HG02642 (cell line): ENCODE data around the gene BCKDHB.
"Not testable (repeated sequence)": the region's sequence is repeated elsewhere in the genome, so short reads cannot be mapped to it uniquely, and the experiment has no call there.

Experiments
- ATAC-seq: cut with Tn5 transposase; IDR thresholded peaks from one replicate; pipeline ENCODE4 v1.9.1; 2021; ENCODE audit warnings: mild to moderate bottlenecking; ENCODE audit not compliant: unreplicated experiment, poor library complexity

BCKDHB gene

DNA sequence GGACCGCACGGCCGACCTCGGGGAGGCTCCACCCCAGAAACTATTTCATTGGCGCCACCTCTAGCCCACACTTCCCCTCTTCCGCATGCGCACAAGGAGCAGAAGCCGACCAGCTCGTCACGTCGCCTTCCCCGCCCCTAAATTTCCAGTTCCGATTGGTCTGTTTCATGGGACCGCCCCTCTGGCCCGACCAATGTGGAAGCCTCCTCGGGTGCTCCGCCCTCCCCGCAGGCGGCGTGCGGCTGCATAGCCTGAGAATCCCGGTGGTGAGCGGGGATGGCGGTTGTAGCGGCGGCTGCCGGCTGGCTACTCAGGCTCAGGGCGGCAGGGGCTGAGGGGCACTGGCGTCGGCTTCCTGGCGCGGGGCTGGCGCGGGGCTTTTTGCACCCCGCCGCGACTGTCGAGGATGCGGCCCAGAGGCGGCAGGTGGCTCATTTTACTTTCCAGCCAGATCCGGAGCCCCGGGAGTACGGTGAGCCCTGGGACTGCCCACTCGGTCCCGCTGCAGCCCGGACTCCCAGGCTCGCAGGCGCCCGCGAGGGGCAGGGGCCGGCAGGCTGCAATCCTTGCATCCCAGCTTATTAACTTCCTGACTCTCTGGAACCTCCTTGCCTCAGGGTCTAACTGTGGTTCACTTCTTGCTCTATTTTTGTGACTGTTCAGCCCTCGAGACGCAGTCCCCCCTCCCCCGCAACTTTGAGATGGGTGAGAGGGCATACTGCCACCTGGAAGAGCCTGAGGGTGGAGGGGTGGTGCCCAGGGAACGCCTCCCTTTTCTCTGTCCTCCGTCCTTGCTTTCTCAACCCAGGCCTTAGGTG lies at the start of gene BCKDHB:
BCKDHB (plus strand) TSS at position 254 of the 818 bp plus-strand sequence; CDS start at position 277, 23 bp downstream.
- ATAC-seq = peak; percentile 99

GRCh38 chr6:80060774-80061173 lies 45.7 kb upstream of the BCKDHB start:
- no peak for ATAC-seq

DNA sequence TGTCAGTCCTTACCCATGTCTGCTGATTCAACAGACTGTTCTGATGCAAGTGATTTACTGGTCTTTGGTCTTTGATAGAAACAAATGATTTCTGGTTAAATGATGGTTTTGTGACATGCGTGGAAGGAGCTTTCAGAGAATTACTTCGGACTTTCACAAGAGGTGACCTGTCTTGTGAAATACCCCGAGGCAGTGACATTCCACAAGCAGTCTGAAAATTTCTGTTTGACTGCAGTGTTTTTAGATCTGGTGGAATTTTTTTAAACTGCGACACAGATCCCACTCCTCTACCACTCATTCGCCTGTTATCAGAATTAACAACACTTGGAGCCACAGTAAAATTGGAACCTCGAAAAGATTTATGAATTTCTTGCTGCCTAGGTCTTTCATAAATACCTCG lies 38.3 kb upstream of the BCKDHB start:
- not testable (repeated sequence) for ATAC-seq

DNA sequence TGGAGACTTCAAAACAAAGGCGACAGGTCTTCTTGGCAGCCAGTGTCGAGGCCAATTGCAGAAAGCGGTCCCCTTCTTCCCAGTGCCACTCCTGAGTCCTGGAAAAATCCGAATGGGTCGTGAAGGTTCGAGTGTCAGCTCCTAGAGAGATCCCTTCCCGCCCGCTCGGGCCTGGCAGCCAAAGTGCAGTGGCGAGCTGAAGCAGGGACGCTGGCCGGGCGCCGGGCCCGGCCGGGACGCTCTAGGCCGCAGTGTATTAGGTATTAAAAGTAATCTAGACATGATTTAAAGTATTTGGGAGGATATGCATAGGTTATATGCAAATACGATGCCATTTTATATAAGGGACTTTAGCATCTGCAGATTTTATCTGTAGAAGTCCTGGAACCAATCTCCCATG lies 36.0 kb upstream of the BCKDHB start:
- not testable (repeated sequence) for ATAC-seq

DNA sequence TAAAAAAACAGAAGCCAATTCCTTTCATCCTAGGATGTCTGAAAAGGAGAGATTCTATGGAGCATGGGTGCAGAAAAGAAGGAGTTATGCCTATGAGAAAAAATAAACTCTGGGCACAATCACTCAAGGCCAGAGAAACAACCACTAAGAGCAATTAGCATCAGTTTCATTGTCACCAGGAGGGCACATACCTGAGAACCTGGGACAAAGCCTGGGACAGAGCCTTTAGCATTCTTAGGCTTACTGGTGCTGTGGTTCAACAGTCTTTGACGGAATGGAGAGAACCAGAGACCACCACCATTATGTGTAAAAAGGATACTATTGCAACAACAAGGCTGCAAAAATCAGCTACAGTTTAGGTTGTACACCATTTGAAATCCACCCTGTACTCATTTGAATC lies 29.4 kb upstream of the BCKDHB start:
- ATAC-seq = no peak

GRCh38 chr6:80088637-80089036 lies 17.8 kb upstream of the BCKDHB start:
- ATAC-seq = no peak

DNA sequence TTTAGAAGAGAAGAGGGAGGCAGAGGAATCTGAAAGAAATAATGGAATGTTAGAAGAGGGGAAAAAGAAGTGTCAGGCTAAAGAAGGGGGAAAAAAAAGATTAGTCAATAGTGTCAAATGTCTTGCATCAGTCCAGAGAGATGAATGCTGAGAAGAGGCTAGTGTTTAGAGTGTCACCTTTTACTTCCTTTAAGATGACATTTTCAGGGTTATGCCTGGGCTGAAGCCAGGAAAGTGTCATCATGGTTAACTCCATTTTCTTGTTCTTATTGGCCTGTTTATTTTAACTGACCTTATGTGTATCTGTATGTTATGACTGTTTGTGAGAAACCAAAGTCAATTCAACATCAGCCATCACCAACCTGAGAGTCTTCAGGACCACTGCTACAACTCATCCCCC lies 15.0 kb upstream of the BCKDHB start:
- no peak for ATAC-seq

- ATAC-seq = no peak
These were observed 12.5 kb upstream of the BCKDHB start for GRCh38 chr6:80094017-80094416.

DNA sequence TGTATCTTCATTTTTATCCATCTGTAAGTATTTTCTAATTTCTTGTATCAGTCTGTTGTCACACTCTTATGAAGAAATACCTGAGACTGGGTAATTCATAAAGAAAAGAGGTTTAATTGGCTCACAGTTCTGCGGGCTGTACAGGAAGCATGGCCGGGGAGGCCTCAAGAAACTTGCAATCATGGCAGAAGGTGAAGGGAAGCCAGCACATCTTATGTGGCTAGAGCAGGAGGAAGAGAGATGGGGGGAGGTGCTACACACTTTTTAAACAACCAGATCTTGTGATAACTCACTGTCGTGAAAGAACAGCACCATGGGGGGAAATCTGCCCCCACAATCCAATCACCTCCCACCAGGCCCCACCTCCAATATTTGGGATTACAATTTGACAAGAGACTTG lies 10.9 kb upstream of the BCKDHB start:
- no peak for ATAC-seq

DNA sequence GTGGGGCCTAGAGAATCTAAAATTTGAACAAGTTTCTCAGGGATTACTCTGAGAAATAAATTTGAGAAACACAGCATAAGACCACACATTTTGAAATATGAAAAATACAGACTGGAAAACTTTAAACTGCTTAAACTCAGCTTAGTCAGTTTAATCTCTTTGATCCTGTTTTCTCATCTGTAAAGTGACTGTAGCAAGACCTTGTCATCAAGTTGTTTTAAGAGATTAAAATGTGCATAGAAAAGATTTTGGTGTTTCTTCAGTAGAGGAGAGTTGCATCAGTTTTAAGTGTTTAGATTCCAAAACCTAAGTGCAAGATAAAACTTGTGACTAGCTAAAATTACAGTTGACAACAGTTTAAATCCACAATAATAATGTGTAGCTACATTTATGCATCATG lies 8.1 kb upstream of the BCKDHB start:
- no peak for ATAC-seq

- no peak for ATAC-seq
These were observed 2.0 kb upstream of the BCKDHB start for GRCh38 chr6:80104520-80104919.

GRCh38 chr6:80105972-80106417 lies 476 bp upstream of the BCKDHB start:
- ATAC-seq = peak; percentile 11

DNA sequence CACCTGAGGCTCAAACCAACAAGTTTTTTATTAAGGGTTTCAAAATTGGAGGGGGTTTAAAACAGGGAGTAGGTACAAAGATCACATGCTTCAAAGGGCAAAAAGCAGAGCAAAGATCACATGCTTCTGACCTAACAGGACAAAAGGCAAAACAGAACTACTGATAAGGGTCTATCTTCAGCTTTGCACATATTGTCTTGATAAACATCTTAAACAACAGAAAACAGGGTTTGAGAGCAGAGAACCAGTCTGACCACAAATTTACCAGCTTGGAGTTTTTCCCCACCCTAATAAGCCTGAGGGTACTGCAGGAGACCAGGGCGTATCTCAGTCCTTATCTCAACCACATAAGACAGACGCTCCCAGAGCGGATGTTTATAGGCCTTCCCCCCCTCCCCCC lies 16.1 kb downstream of the BCKDHB start:
- not testable (repeated sequence) for ATAC-seq

DNA sequence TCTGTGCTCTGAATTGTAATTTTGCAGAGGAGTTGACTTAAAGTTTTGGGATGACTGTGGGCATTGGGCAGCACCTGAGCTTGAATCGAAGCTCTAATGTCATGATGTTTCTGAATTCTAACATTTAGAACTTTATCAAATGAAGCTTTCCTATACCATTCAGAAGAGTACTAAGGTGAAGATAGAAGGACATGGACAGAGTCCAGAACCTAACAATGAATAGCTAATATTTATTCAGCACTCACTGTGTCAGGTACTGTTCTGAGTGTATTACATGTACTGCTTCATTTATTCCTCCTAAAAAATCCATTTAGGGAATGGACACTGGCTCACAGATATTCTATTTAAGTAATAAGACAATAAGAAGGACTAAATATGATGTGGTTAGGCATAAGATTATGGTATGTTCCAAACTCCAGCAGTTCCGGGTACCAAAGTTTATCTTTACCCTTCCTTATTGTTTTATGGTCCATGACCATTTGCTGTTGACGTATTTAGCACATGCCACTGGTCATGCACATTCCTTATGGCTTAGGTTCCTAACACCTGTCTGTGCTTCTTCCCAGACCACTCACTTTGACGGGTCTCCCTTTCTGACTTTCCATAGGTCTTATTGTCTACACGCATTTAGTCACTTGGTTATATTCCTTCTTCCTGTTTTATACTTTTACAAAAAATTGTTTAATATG lies 20.3 kb downstream of the BCKDHB start:
- no peak for ATAC-seq

DNA sequence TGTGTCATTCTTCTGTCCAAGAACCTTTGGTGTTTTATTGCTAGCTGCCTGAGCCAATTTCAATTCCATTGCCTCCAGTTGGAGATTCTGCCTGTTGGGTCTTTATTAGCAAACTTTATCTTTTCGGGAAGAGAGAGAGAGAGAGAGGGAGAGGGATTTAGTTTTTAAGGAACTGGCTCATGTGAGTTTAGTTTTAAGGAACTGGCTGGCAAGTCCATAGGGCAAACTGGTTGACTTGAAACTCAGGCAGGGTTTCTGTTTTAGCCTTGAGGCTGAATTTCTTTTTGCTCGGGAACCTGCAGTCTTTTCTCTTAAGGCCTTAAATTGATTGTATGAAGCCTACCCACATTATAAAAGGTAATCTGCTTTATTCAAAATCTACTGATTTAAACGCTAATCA lies 23.0 kb downstream of the BCKDHB start:
- ATAC-seq = no peak

DNA sequence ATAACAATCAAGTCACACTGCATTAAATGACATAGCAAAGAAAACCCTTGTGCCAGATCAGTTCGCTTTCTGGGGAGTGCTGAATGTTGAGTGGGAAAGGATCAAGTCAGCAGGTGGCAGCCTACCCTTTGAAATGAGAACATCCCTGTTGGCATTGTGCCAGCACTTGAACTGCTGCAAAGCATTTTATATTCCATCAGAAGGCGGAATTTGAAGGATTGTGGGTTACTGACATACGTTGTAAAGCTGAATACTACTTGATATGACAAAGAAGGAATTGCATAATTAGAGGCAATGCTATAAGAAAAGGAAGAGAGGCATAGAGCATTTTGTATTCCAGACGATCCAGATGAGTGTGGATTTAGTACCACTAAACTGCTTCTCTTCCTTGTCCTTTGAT lies 26.5 kb downstream of the BCKDHB start:
- no peak for ATAC-seq

DNA sequence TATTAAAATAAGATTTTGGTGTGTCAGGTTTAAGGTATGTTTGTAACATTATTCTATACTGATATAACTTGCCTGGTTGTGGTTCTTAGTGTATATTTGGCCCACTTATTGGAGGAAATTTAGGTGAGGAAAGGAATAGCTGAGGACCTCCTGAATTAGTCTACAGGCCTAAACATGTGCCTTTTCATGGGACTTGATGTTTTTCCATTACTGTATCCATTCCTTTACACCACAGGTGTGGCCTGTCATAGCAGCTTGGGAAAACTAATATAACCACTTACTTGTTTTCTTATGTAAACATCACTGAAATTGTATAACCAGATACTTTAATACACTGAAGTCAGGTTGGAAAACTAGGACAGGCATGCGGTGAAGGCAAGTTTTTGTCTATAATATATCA lies 27.6 kb downstream of the BCKDHB start:
- ATAC-seq = no peak

- ATAC-seq = no peak
These were observed 36.1 kb downstream of the BCKDHB start for GRCh38 chr6:80142586-80142985.

GRCh38 chr6:80143419-80143937 lies 37.0 kb downstream of the BCKDHB start:
- no peak for ATAC-seq

GRCh38 chr6:80144753-80145315 lies 38.4 kb downstream of the BCKDHB start:
- ATAC-seq = no peak

DNA sequence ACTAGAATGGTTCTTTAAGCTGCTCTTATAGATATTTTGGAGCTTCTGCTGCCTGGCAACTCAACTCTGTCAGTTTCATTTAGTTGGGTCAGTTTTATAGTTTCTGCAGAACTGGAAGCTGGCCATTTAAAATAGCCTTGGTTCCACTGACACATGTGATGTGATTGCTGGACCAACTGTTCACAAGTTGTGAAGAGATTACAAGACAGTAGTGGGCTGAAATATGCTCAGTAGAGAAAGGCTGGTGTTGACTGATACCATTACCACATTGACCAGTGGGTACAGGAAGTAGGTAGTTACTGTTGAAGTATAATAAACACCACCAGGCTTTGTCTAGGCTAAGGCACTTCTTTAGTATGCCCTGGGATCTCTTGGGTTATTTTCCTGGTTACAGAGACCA lies 39.0 kb downstream of the BCKDHB start:
- ATAC-seq = no peak
